ENCODE data around the gene MCC. TPM values are rescaled to one million over a fixed set of nuclear protein-coding genes. Genes with fewer than 3 reads are reported as not detected.

Gene MCC
- 37.9 and 39.9 TPM in 2 replicates for total RNA-seq

DNA sequence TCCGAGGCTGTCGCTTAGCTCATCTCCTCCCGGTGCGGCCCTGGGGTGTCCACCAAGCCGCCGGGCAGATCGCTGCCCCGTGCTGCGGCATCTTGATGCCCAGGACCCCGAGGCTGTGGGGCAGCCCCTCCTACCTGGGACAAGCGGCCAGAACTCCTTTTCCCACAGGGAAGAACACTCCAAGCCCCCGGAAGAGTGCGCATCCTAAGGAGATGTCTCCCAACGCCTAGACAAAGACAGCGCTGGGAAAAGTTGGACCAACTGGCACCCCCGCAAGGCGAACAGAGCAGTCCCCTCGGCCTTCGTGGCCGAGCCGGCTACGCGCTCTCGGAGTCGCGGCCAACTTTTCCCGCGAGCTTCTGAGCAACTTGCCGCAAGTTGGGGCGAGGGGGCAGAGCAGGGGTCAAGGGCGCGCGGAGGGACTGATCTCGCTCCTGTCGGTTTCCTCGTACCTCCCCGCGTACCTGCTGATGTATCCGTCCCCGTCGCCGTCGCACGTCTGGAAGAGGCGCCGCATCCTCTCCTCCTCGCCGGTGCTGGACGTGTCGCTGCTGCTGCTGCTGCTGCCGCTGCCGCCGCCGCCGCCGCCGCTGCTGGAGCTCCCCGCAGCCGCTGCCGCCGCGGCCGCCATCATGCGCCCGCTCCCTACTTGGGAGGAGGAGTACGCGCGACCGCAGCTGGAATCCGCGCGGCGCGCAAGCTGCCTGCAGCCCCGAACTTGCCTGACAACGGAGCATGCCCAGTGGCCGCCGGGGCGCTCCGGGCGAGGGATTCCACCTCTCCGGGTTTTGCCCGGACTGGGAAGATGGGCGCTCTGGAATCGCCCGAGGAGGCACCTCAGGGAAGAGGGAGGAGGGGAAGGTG, at the start of gene MCC:
Gene MCC (minus strand): TSS at position 673 of the 864 bp plus-strand sequence.

DNA sequence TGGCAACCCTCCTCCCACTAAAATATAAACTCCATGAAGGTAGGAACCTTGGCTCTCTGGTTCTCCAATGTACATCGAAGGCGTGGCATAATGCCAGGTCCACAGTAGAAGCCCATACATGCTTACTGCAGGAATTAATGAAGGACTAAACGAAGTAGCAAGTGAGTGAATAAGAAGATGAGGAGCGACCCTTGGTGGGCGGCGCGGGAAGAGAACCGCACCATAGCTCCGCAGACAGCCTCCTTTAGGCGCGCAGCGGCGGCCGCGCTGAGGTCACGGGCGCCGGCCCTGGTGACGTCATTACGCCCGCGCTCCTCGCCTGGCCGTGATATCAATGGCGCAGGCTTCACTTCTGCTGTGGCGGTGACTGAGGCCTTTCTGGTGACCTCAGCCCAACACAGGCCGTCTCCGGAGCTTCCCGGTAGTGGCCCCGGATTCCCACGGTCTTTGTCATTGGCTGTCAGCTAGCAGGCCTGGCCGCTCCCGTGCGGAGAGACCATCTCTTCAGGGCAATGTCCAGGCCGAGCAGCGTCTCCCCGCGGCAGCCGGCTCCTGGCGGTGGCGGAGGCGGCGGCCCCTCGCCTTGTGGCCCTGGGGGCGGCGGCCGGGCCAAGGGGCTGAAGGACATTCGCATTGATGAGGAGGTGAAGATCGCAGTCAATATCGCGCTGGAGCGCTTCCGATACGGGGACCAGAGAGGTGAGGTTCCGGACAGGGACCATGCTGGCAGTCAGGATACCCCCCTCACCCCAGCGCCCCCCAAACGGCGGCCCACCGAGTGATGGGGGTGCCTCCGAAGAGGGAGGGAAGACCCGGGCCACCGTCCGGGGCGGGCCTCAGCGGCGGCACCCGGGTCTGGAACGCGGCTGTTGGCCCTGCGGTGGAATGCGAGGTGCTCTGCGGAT, 25.4 kb upstream of the MCC start, which contains the start of gene YTHDC2:
Gene YTHDC2 (plus strand): TSS at position 311 of the 905 bp plus-strand sequence. CDS start 202 bp downstream, at position 513.

DNA sequence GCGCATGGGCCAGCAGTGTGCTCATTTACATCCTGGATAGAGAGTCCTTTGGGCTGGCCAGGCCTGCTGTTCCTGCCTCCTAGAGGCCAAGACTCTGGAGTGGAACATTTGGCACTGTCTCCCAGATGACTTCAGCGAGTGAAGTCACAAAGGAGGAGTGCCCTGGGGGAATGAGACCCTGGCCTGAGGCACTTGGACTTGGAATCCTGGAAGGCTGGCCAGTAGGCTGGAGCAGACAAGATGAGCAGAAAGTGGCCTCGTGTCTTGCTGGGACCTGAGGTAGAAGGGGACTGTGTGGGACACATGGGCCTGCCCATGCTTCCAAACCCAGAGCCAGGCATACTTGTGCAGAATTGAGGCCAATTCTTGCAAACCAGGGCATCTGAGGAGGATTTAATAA, 53.4 kb downstream of the MCC start, which contains the start of gene TSSK1B:
Gene TSSK1B (minus strand): TSS at position 101 of the 400 bp plus-strand sequence. CDS start 150 bp downstream, outside the sequence.

DNA sequence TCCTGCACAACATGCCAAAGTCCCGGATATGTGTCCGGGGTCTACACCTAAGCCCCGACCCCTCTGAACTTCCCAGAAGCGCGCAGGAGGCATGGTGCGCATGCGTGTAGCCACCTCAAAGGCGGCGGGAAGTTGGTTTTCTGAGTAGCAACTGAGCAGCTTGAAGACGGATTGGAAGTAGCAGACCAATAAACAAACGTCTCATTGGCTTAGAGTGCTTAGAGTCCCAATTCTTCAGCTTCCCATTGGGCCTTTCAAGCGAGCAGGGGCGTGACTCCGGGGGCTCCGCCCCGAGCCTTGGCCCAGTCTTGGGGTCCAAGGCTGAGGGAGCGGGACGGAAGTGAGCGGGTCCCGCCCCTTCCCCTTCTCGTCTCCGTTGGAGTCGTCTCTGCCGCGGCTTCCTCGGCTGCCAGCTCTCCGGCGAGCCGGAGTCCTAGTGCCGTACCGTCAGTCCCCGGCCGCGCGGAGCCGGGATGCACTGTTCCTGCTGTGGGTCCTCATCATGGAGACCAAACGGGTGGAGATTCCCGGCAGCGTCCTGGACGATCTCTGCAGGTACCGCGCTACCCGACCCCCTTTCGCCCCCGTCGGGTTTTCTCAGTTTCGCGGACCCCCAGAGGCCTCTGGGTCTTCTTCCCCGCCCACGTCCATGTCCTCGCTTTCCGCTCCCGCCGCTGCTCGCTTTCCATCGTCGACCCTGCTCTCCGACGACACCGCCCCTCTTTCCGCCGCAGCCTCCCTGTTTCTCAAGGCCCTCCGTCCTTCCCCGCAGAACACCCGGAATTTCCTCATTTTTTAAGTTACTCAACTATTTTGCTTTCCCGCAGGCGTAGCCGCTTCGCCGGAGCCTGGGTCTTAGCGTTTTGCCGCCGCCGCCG, 511.6 kb downstream of the MCC start, which contains the start of gene DCP2:
Gene DCP2 (plus strand): TSS at position 367 of the 878 bp plus-strand sequence. CDS start 136 bp downstream, at position 503.

Other genes starting within 250 kb of the MCC start
- not detected in 2 replicates for gene TSSK1B, start 53.5 kb downstream of the MCC start, total RNA-seq
- gene YTHDC2, start 25.2 kb upstream of the MCC start, total RNA-seq: 16.7 and 96.4 TPM in 2 replicates